Measurements from ENCODE around the gene CARD14. TPM values are rescaled to one million over a fixed set of nuclear protein-coding genes. Genes with fewer than 3 reads are reported as not detected.

The CARD14 gene
- total and polyA plus RNA-seq, 2 of the 13 experiments (the other 11 are each of a cell fraction or from before 2014, with no cell fraction given), result 0.11 TPM; not detected in 1

DNA sequence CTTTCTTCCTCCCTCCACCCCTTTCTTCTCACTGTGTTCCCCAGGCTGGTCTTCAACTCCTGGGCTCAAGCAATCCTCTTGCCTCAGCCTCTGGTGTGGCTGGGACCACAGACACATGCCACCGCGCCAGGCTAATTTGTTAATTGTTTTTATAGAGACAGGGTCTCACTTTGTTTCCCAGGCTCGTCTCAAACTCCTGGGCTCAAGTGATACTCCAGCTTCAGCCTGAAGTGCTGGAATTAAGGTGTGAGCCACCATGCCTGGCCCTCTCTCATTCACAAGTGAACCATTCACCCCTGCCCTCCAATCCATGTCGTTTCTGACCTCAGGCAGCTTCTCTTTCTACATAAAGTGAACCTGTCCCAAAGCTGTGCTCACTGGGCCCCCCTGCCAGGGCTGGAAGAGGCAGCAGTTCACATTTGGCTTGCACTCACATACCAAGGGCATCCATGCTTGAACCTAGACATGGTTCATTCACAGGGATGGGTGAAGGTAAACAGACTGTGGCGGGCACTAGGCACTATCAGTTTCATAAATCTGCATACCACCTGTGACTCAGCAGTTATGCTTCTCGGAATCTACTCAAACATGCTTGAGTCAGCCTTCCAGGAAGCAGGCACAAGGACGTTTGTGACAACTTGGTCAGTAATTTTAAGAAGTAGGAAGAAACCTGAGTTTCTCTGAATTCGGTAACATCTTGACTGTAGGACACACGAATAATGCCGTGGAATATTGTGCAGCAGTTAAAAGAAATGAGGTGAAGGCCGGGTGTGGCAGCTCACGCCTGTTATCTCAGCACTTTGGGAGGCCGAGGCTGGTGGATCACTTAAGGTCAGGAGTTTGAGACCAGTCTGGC is 84.8 kb downstream of the CARD14 start (continued):
- TF ChIP-seq TSC22D2 (CRISPR knock-in tag; IDR thresholded peaks at IDR 0.05; ENCODE audit: borderline replicate concordance), result no peak
- peak; percentile 67 for TF ChIP-seq ZBTB33 (CRISPR knock-in tag; IDR thresholded peaks at IDR 0.05)
- TF ChIP-seq, protein P1, sequence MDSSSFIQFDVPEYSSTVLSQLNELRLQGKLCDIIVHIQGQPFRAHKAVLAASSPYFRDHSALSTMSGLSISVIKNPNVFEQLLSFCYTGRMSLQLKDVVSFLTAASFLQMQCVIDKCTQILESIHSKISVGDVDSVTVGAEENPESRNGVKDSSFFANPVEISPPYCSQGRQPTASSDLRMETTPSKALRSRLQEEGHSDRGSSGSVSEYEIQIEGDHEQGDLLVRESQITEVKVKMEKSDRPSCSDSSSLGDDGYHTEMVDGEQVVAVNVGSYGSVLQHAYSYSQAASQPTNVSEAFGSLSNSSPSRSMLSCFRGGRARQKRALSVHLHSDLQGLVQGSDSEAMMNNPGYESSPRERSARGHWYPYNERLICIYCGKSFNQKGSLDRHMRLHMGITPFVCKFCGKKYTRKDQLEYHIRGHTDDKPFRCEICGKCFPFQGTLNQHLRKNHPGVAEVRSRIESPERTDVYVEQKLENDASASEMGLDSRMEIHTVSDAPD (CRISPR knock-in tag; IDR thresholded peaks at IDR 0.05), result no peak
- no peak for TF ChIP-seq ZNF513 (CRISPR knock-in tag; conservative IDR thresholded peaks at IDR 0.05)
- no peak for TF ChIP-seq RELA (CRISPR knock-in tag; IDR thresholded peaks at IDR 0.05)
- TF ChIP-seq CEBPG (CRISPR knock-in tag; IDR thresholded peaks at IDR 0.05), result peak; percentile 38; the same call in 1 of the 2 replicates
- no peak for TF ChIP-seq PPARG (CRISPR knock-in tag; conservative IDR thresholded peaks at IDR 0.05)
- 0 out of 2 replicates have a peak, but pooled peaks have one; percentile 36 for TF ChIP-seq HDAC2 (CRISPR knock-in tag; IDR thresholded peaks at IDR 0.05)
- TF ChIP-seq ZUFSP (CRISPR knock-in tag; IDR thresholded peaks at IDR 0.05; ENCODE audit: borderline replicate concordance), result no peak
- TF ChIP-seq, protein P2, sequence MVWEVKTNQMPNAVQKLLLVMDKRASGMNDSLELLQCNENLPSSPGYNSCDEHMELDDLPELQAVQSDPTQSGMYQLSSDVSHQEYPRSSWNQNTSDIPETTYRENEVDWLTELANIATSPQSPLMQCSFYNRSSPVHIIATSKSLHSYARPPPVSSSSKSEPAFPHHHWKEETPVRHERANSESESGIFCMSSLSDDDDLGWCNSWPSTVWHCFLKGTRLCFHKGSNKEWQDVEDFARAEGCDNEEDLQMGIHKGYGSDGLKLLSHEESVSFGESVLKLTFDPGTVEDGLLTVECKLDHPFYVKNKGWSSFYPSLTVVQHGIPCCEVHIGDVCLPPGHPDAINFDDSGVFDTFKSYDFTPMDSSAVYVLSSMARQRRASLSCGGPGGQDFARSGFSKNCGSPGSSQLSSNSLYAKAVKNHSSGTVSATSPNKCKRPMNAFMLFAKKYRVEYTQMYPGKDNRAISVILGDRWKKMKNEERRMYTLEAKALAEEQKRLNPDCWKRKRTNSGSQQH (CRISPR knock-in tag; IDR thresholded peaks at IDR 0.05; ENCODE audit: low read depth), result peak; percentile 82; the same call in 1 of the 2 replicates
- no peak for TF ChIP-seq ZNF761 (CRISPR knock-in tag; conservative IDR thresholded peaks at IDR 0.05)
- no peak for TF ChIP-seq ZNF275 (CRISPR knock-in tag; IDR thresholded peaks at IDR 0.05; ENCODE audit: borderline replicate concordance)
- TF ChIP-seq ZBTB38 (CRISPR knock-in tag; IDR thresholded peaks at IDR 0.05), result no peak
- peak; percentile 78; the same call in 1 of the 2 replicates for TF ChIP-seq MIER3 (CRISPR knock-in tag; IDR thresholded peaks at IDR 0.05; ENCODE audit: borderline replicate concordance)
- no peak for TF ChIP-seq FOXA1 (IDR thresholded peaks at IDR 0.05)
- TF ChIP-seq FOXA1 (CRISPR knock-in tag; IDR thresholded peaks at IDR 0.05), result peak; percentile 64
- TF ChIP-seq ZFP90 (CRISPR knock-in tag; IDR thresholded peaks at IDR 0.05; ENCODE audit: borderline replicate concordance), result no peak
- no peak for TF ChIP-seq ZNF772 (CRISPR knock-in tag; IDR thresholded peaks at IDR 0.05)
